Hepatocyte (in vitro differentiated cells): Measurements from ENCODE around the gene GOT1. TPM values are rescaled to one million over a fixed set of nuclear protein-coding genes. Genes with fewer than 3 reads are reported as not detected.

Experiments
- DNase-seq: peaks from one replicate; pipeline ENCODE4 v3.0.0-alpha.2; 2016; ENCODE audit warnings: low spot score
- H2AFZ ChIP-seq: fragments of 200-600 bp; sonication (generic); 2 replicates; pipeline ENCODE4 v1.6.0; 2016; ENCODE audit warnings: antibody characterized with exemption, mild to moderate bottlenecking
- H3K27ac ChIP-seq: fragments of 200-600 bp; sonication (generic); 2 replicates; pipeline ENCODE4 v1.5.1; 2016; ENCODE audit warnings: mild to moderate bottlenecking
- H3K27me3 ChIP-seq: fragments of 200-600 bp; sonication (generic); 2 replicates; pipeline ENCODE4 v1.6.1; 2016
- H3K36me3 ChIP-seq: fragments of 200-600 bp; sonication (generic); replicated peaks from 2 replicates; pipeline ENCODE4 v1.5.1; 2016; ENCODE audit warnings: low read depth; ENCODE audit not compliant: insufficient read depth
- H3K4me1 ChIP-seq: fragments of 200-600 bp; sonication (generic); 2 replicates; pipeline ENCODE4 v1.5.1; 2016; ENCODE audit warnings: mild to moderate bottlenecking, moderate library complexity; ENCODE audit not compliant: insufficient read depth
- H3K4me2 ChIP-seq: fragments of 200-600 bp; sonication (generic); 2 replicates; pipeline ENCODE4 v1.6.0; 2016
- H3K4me3 ChIP-seq: fragments of 200-600 bp; sonication (generic); 2 replicates; pipeline ENCODE4 v1.5.1; 2016; ENCODE audit warnings: mild to moderate bottlenecking
- H3K79me2 ChIP-seq: fragments of 200-600 bp; sonication (generic); 2 replicates; pipeline ENCODE4 v1.6.0; 2017; ENCODE audit warnings: mild to moderate bottlenecking
- H3K9me2 ChIP-seq: fragments of 200-600 bp; sonication (generic); replicated peaks from 2 replicates; pipeline ENCODE4 v1.6.0; 2017; ENCODE audit warnings: mild to moderate bottlenecking; ENCODE audit not compliant: insufficient read depth
- H3K9me3 ChIP-seq: fragments of 200-600 bp; sonication (generic); 2 replicates; pipeline ENCODE4 v1.5.1; 2016; ENCODE audit warnings: low read depth, mild to moderate bottlenecking
- H4K20me1 ChIP-seq: fragments of 200-600 bp; sonication (generic); 2 replicates; pipeline ENCODE4 v1.6.0; 2016; ENCODE audit warnings: mild to moderate bottlenecking; ENCODE audit not compliant: insufficient read depth, poor library complexity, severe bottlenecking
- EZH2 ChIP-seq: fragments of 200-600 bp; sonication (generic); IDR thresholded peaks from 2 replicates; pipeline ENCODE4 v1.6.1; 2016; ENCODE audit warnings: antibody characterized with exemption, mild to moderate bottlenecking, borderline replicate concordance
- EZH2phosphoT487 ChIP-seq: fragments of 200-600 bp; sonication (generic); IDR thresholded peaks from one replicate; pipeline ENCODE4 v1.6.1; 2018; ENCODE audit warnings: antibody characterized with exemption, mild to moderate bottlenecking, low read depth, moderate library complexity; ENCODE audit not compliant: unreplicated experiment, severe bottlenecking
- WGBS: methylation state at CpG from one replicate; pipeline ENCODE4 v1.1.6; 2016; ENCODE audit warnings: low lambda C conversion rate; ENCODE audit errors: missing lambda C conversion rate; 5-methylcytosine and 5-hydroxymethylcytosine counted together
- polyA plus RNA-seq: library from polyadenylated mRNA; unstranded; fragments of >200 nt; fragmentation: Nextera tagmentation; extraction: Ambion mirVana; gene quantifications from 2 replicates; pipeline ENCODE4 v1.2.1, GENCODE V29; 2016
- total RNA-seq: library from RNA; depleted of rRNA; stranded (reverse); fragments of >200 nt; gene quantifications from 2 replicates; pipeline ENCODE4 v1.2.3, GENCODE V29; 2014
- TF ChIP-seq, protein P1 (sequence below): fragments of 200-600 bp; sonication (generic); IDR thresholded peaks from 2 replicates; pipeline ENCODE4 v1.5.1; 2016; ENCODE audit warnings: antibody characterized with exemption, mild to moderate bottlenecking; ENCODE audit not compliant: poor library complexity

The GOT1 gene
- total and polyA plus RNA-seq, 2 experiments from 2014 or later, result 59.0 to 60.8 TPM

- no peak overlapping the region for H2AFZ ChIP-seq
- H3K4me3 ChIP-seq, result no peak overlapping the region
- no peak for DNase-seq
- WGBS, result 89% methylated on average over 4 of the region's 4 CpGs
- no peaks in the 10 kb centered on the region for H4K20me1 ChIP-seq
- no peaks in the 10 kb centered on the region for H3K27me3 ChIP-seq
- no peaks in the 10 kb centered on the region for H3K36me3 ChIP-seq
- TF ChIP-seq EZH2phosphoT487 (no peak), EZH2 (no peak)
- TF ChIP-seq, protein P1, sequence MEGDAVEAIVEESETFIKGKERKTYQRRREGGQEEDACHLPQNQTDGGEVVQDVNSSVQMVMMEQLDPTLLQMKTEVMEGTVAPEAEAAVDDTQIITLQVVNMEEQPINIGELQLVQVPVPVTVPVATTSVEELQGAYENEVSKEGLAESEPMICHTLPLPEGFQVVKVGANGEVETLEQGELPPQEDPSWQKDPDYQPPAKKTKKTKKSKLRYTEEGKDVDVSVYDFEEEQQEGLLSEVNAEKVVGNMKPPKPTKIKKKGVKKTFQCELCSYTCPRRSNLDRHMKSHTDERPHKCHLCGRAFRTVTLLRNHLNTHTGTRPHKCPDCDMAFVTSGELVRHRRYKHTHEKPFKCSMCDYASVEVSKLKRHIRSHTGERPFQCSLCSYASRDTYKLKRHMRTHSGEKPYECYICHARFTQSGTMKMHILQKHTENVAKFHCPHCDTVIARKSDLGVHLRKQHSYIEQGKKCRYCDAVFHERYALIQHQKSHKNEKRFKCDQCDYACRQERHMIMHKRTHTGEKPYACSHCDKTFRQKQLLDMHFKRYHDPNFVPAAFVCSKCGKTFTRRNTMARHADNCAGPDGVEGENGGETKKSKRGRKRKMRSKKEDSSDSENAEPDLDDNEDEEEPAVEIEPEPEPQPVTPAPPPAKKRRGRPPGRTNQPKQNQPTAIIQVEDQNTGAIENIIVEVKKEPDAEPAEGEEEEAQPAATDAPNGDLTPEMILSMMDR, result no peak
- no peaks in the 10 kb centered on the region for H3K9me3 ChIP-seq
- H3K9me2 ChIP-seq, result no peaks in the 10 kb centered on the region
- H3K4me1 ChIP-seq, result peaks cover 8% of the 10 kb centered on the region
- H3K27ac ChIP-seq, result no peak overlapping the region
- H3K4me2 ChIP-seq, result no peak overlapping the region
- H3K79me2 ChIP-seq, result peaks cover 70% of the 10 kb centered on the region
Observed at GRCh38 chr10:99427566-99428190, 2.7 kb downstream of the GOT1 start.

GRCh38 chr10:99426689-99427088, 3.7 kb downstream of the GOT1 start:
- Histone ChIP-seq H4K20me1 (no peaks in the 10 kb centered on the region), H3K4me3 (no peak overlapping the region), H3K27me3 (no peaks in the 10 kb centered on the region), H2AFZ (no peak overlapping the region), H3K4me1 (peaks cover 8% of the 10 kb centered on the region), H3K4me2 (no peak overlapping the region), H3K36me3 (no peaks in the 10 kb centered on the region), H3K79me2 (peaks cover 60% of the 10 kb centered on the region), H3K9me3 (no peaks in the 10 kb centered on the region), H3K27ac (no peak overlapping the region), H3K9me2 (no peaks in the 10 kb centered on the region)
- WGBS, result 73% methylated on average over 3 of the region's 3 CpGs
- no peak for DNase-seq
- TF ChIP-seq EZH2, result no peak
- TF ChIP-seq, protein P1, result no peak

- Histone ChIP-seq H3K9me3 (no peaks in the 10 kb centered on the region), H3K36me3 (no peaks in the 10 kb centered on the region), H3K9me2 (no peaks in the 10 kb centered on the region), H2AFZ (no peak overlapping the region), H3K4me1 (peaks cover 8% of the 10 kb centered on the region), H3K79me2 (peaks cover 55% of the 10 kb centered on the region), H3K4me2 (no peak overlapping the region), H3K27me3 (no peaks in the 10 kb centered on the region), H4K20me1 (no peaks in the 10 kb centered on the region), H3K4me3 (no peak overlapping the region), H3K27ac (no peak overlapping the region)
- TF ChIP-seq EZH2 (no peak), EZH2phosphoT487 (no peak)
- TF ChIP-seq, protein P1, result no peak
- DNase-seq, result no peak
- 95% methylated on average over 1 of the region's 1 CpG for WGBS
Observed at GRCh38 chr10:99425204-99425603, 5.2 kb downstream of the GOT1 start.

- WGBS, result 100% methylated on average over 1 of the region's 1 CpG
- peaks cover 50% of the 10 kb centered on the region for H3K79me2 ChIP-seq
Observed at GRCh38 chr10:99424656-99425055, 5.8 kb downstream of the GOT1 start.

More at GRCh38 chr10:99424656-99425055, 5.8 kb downstream of the GOT1 start:
- H3K27ac ChIP-seq, result no peak overlapping the region
- H3K9me3 ChIP-seq, result no peaks in the 10 kb centered on the region
- no peak overlapping the region for H2AFZ ChIP-seq
- H3K9me2 ChIP-seq, result no peaks in the 10 kb centered on the region
- TF ChIP-seq, protein P1, result no peak
- TF ChIP-seq EZH2phosphoT487 (no peak), EZH2 (no peak)
- H3K4me3 ChIP-seq, result no peak overlapping the region
- H4K20me1 ChIP-seq, result no peaks in the 10 kb centered on the region
- peaks cover 6% of the 10 kb centered on the region for H3K4me1 ChIP-seq
- no peak overlapping the region for H3K4me2 ChIP-seq
- no peak for DNase-seq
- H3K36me3 ChIP-seq, result no peaks in the 10 kb centered on the region
- H3K27me3 ChIP-seq, result no peaks in the 10 kb centered on the region
